ENCODE data around the gene BLCAP.

BLCAP gene

GRCh38 chr20:37510226-37510625 lies 17.4 kb downstream of the BLCAP start:
- no peak overlapping the region for H3K27ac ChIP-seq (ENCODE audit: low read depth, low read length)

GRCh38 chr20:37506152-37506725 lies 21.4 kb downstream of the BLCAP start:
- Histone ChIP-seq H3K4me3 (ENCODE audit: low read depth, low read length) (no peak overlapping the region), H3K27ac (ENCODE audit: low read depth, low read length) (no peak overlapping the region), H3K9me3 (ENCODE audit: control insufficient read depth, insufficient read depth, low read depth, low read length) (no peaks in the 10 kb centered on the region), H3K4me1 (ENCODE audit: control insufficient read depth, insufficient read depth, low read length) (peaks cover 23% of the 10 kb centered on the region), H3K9ac (ENCODE audit: low read length) (no peak overlapping the region), H3K27me3 (ENCODE audit: control insufficient read depth, insufficient read depth, low read length) (no peaks in the 10 kb centered on the region), H3K36me3 (ENCODE audit: control insufficient read depth, insufficient read depth, low read length) (peaks cover 13% of the 10 kb centered on the region)

More at GRCh38 chr20:37510226-37510625, 17.4 kb downstream of the BLCAP start:
- peaks cover 43% of the 10 kb centered on the region for H3K36me3 ChIP-seq (ENCODE audit: control insufficient read depth, insufficient read depth, low read length)
- H3K4me3 ChIP-seq (ENCODE audit: low read depth, low read length): no peak overlapping the region
- no peaks in the 10 kb centered on the region for H3K27me3 ChIP-seq (ENCODE audit: control insufficient read depth, insufficient read depth, low read length)
- no peak overlapping the region for H3K9ac ChIP-seq (ENCODE audit: low read length)
- H3K4me1 ChIP-seq (ENCODE audit: control insufficient read depth, insufficient read depth, low read length): peaks cover 14% of the 10 kb centered on the region
- no peaks in the 10 kb centered on the region for H3K9me3 ChIP-seq (ENCODE audit: control insufficient read depth, insufficient read depth, low read depth, low read length)

GRCh38 chr20:37505263-37506151 lies 22.2 kb downstream of the BLCAP start:
- H3K9me3 ChIP-seq (ENCODE audit: control insufficient read depth, insufficient read depth, low read depth, low read length): no peaks in the 10 kb centered on the region
- no peaks in the 10 kb centered on the region for H3K27me3 ChIP-seq (ENCODE audit: control insufficient read depth, insufficient read depth, low read length)
- no peak overlapping the region for H3K4me3 ChIP-seq (ENCODE audit: low read depth, low read length)
- peaks cover 9% of the 10 kb centered on the region for H3K36me3 ChIP-seq (ENCODE audit: control insufficient read depth, insufficient read depth, low read length)
- H3K9ac ChIP-seq (ENCODE audit: low read length): no peak overlapping the region
- peaks cover 23% of the 10 kb centered on the region for H3K4me1 ChIP-seq (ENCODE audit: control insufficient read depth, insufficient read depth, low read length)
- H3K27ac ChIP-seq (ENCODE audit: low read depth, low read length): no peak overlapping the region

- Histone ChIP-seq H3K27ac (ENCODE audit: low read depth, low read length) (no peak overlapping the region), H3K9ac (ENCODE audit: low read length) (no peak overlapping the region), H3K36me3 (ENCODE audit: control insufficient read depth, insufficient read depth, low read length) (peaks cover 9% of the 10 kb centered on the region), H3K4me3 (ENCODE audit: low read depth, low read length) (no peak overlapping the region), H3K27me3 (ENCODE audit: control insufficient read depth, insufficient read depth, low read length) (no peaks in the 10 kb centered on the region), H3K9me3 (ENCODE audit: control insufficient read depth, insufficient read depth, low read depth, low read length) (no peaks in the 10 kb centered on the region), H3K4me1 (ENCODE audit: control insufficient read depth, insufficient read depth, low read length) (peaks cover 23% of the 10 kb centered on the region)
Observed at GRCh38 chr20:37504404-37505096, 23.1 kb downstream of the BLCAP start.

DNA sequence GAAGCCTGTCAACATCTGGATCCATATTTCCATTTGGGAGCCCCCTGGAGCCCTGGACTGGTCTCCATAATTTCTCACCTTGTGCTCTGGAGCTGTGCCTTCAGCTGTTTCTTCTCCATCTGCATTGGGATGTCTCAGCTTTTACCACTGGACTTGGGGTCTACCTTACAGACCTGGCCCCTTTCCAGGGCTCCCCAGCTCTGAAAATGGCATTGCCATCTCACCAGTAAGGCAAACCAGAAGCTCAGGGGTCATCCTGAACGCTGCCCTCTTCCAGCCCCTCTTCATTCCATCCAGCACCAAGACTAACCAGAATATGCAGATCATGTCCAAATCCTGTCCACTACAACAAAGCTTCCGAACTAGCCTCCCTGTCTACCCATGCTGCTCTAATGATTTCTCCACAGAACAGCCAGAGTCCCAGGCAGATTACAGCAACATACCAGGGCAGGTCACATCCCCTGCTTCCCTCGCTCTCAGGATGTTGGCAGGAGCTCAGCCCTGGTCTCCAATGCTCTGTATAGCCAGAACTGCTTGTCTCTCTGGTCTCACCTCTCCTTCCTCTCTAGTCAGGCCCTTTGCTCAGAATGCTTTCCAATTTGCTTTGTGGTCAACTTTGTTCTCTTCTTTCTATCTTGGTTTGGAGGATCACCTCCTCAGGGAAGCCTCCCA lies 24.3 kb downstream of the BLCAP start:
- Histone ChIP-seq H3K9me3 (ENCODE audit: control insufficient read depth, insufficient read depth, low read depth, low read length) (no peaks in the 10 kb centered on the region), H3K36me3 (ENCODE audit: control insufficient read depth, insufficient read depth, low read length) (no peaks in the 10 kb centered on the region), H3K9ac (ENCODE audit: low read length) (no peak overlapping the region), H3K27me3 (ENCODE audit: control insufficient read depth, insufficient read depth, low read length) (no peaks in the 10 kb centered on the region), H3K4me1 (ENCODE audit: control insufficient read depth, insufficient read depth, low read length) (peaks cover 23% of the 10 kb centered on the region), H3K4me3 (ENCODE audit: low read depth, low read length) (no peak overlapping the region), H3K27ac (ENCODE audit: low read depth, low read length) (no peak overlapping the region)

DNA sequence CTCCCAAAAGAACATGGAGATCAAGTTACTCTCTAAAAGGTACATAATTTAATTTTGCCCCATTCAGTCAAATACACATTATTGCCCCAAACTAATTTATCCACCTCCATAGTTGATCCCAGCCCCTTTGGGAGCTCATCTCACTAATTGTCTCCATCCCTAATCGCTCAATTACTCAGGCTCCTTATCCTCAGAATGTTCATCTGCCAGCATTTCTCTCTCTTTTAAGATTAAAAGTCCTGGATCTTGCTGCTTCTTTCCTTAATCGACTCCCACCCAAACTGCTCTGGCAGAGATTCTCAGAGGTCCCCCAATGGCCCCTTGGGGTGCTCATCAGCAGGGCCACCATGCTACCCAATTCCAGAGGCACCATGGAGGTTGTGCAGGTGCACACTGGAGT lies 25.0 kb downstream of the BLCAP start:
- Histone ChIP-seq H3K9ac (ENCODE audit: low read length) (no peak overlapping the region), H3K4me1 (ENCODE audit: control insufficient read depth, insufficient read depth, low read length) (peaks cover 23% of the 10 kb centered on the region), H3K27me3 (ENCODE audit: control insufficient read depth, insufficient read depth, low read length) (no peaks in the 10 kb centered on the region), H3K9me3 (ENCODE audit: control insufficient read depth, insufficient read depth, low read depth, low read length) (no peaks in the 10 kb centered on the region), H3K4me3 (ENCODE audit: low read depth, low read length) (no peak overlapping the region), H3K27ac (ENCODE audit: low read depth, low read length) (no peak overlapping the region), H3K36me3 (ENCODE audit: control insufficient read depth, insufficient read depth, low read length) (no peaks in the 10 kb centered on the region)

DNA sequence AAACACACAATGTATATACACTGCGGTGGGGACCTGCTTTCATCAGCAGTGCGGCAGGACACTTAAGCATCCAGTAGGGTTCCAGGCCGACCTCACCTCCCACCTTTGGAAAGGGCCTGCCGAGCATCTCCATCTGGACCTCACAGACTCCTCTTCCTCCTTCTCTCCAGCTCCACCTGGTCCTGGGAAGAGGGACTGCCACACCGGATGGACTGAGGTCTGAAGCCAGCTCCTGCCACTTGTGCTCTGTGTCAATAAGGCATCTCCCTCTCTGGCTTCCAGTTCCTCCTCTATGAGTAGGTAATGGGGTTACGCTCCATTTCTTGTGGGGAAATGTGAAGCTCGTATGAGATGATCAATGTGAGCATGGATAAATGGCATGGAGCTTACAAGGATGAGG lies 25.7 kb downstream of the BLCAP start:
- H3K9ac ChIP-seq (ENCODE audit: low read length): no peak overlapping the region
- H3K36me3 ChIP-seq (ENCODE audit: control insufficient read depth, insufficient read depth, low read length): no peaks in the 10 kb centered on the region

GRCh38 chr20:37500311-37500710 lies 27.4 kb downstream of the BLCAP start:
- Histone ChIP-seq H3K27ac (ENCODE audit: low read depth, low read length) (no peak overlapping the region), H3K4me1 (ENCODE audit: control insufficient read depth, insufficient read depth, low read length) (peaks cover 9% of the 10 kb centered on the region), H3K9ac (ENCODE audit: low read length) (no peak overlapping the region), H3K4me3 (ENCODE audit: low read depth, low read length) (no peak overlapping the region), H3K9me3 (ENCODE audit: control insufficient read depth, insufficient read depth, low read depth, low read length) (no peaks in the 10 kb centered on the region), H3K27me3 (ENCODE audit: control insufficient read depth, insufficient read depth, low read length) (no peaks in the 10 kb centered on the region), H3K36me3 (ENCODE audit: control insufficient read depth, insufficient read depth, low read length) (no peaks in the 10 kb centered on the region)

More for the DNA sequence above, 25.7 kb downstream of the BLCAP start:
- H3K27me3 ChIP-seq (ENCODE audit: control insufficient read depth, insufficient read depth, low read length): no peaks in the 10 kb centered on the region
- H3K4me1 ChIP-seq (ENCODE audit: control insufficient read depth, insufficient read depth, low read length): peaks cover 23% of the 10 kb centered on the region
- H3K9me3 ChIP-seq (ENCODE audit: control insufficient read depth, insufficient read depth, low read depth, low read length): no peaks in the 10 kb centered on the region
- H3K27ac ChIP-seq (ENCODE audit: low read depth, low read length): no peak overlapping the region
- no peak overlapping the region for H3K4me3 ChIP-seq (ENCODE audit: low read depth, low read length)

DNA sequence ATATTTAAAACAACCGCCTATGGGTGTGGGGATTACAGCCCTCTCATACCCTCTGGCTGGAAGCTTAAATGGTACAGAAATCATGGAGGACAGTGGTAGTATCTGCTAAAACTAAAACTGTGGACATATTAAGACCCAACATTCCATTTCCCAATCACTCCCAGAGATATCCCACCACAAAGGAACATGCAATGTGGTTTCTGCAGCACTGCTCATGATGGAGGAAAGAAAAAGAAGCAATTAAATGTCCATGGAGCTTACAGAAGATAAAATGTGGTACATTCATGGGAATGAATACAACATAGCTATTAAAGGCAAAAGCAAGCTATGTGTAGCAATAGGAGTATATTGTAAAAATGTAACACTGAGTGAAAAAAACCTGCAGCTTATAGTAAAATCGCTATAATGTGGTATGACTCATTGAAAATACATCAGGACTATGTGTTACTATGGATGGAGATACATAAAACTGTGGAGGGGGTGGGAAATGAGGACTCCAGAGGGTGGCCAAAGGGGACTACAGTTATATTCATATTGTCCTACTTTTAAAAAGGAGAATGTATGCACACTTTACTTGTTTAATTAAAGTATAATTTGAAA lies 29.5 kb downstream of the BLCAP start:
- H3K36me3 ChIP-seq (ENCODE audit: control insufficient read depth, insufficient read depth, low read length): no peaks in the 10 kb centered on the region
- H3K4me1 ChIP-seq (ENCODE audit: control insufficient read depth, insufficient read depth, low read length): no peaks in the 10 kb centered on the region
- no peak overlapping the region for H3K9ac ChIP-seq (ENCODE audit: low read length)
- no peaks in the 10 kb centered on the region for H3K27me3 ChIP-seq (ENCODE audit: control insufficient read depth, insufficient read depth, low read length)
- no peak overlapping the region for H3K27ac ChIP-seq (ENCODE audit: low read depth, low read length)
- no peak overlapping the region for H3K4me3 ChIP-seq (ENCODE audit: low read depth, low read length)
- H3K9me3 ChIP-seq (ENCODE audit: control insufficient read depth, insufficient read depth, low read depth, low read length): no peaks in the 10 kb centered on the region

DNA sequence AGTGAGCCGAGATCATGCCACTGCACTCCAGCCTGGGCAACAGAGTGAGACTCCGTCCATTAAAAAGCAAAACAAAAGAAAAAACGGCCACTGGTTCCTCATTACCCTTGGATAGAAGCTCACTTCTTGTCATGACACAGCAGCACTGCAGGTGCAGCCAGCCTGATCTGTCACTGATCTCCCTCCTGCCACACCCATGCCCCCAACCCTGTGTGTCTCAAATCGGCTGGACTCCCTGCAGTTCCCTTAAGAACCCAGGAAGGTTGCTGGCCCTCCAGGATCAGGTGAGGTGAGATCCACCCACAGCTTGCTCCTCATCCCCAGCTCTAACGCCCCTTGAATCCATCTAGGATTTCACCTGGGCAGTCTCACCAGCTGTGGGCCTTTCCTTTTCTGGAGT lies 32.9 kb downstream of the BLCAP start:
- H3K4me3 ChIP-seq (ENCODE audit: low read depth, low read length): no peak overlapping the region
- H3K36me3 ChIP-seq (ENCODE audit: control insufficient read depth, insufficient read depth, low read length): no peaks in the 10 kb centered on the region
- no peaks in the 10 kb centered on the region for H3K9me3 ChIP-seq (ENCODE audit: control insufficient read depth, insufficient read depth, low read depth, low read length)
- H3K27ac ChIP-seq (ENCODE audit: low read depth, low read length): no peak overlapping the region
- no peaks in the 10 kb centered on the region for H3K27me3 ChIP-seq (ENCODE audit: control insufficient read depth, insufficient read depth, low read length)
- H3K4me1 ChIP-seq (ENCODE audit: control insufficient read depth, insufficient read depth, low read length): no peaks in the 10 kb centered on the region
- no peak overlapping the region for H3K9ac ChIP-seq (ENCODE audit: low read length)

All from HUES6 (cell line).